LNCaP clone FGC (cell line): ENCODE results near the gene ATXN1.
"Not testable (repeated sequence)": the region's sequence is repeated elsewhere in the genome, so short reads cannot be mapped to it uniquely, and the experiment has no call there.

Source experiments
- DNase-seq: peaks from one replicate; pipeline ENCODE4 v3.0.0-alpha.2; 2011; ENCODE audit warnings: low read depth
- H3K4me3 ChIP-seq: 2 replicates; pipeline ENCODE4 v1.5.1; 2011; ENCODE audit warnings: mild to moderate bottlenecking, low read depth, low read length, control low read depth
- CTCF ChIP-seq: IDR thresholded peaks from 2 replicates; pipeline ENCODE4 v1.5.1; 2012; ENCODE audit warnings: mild to moderate bottlenecking; ENCODE audit not compliant: control insufficient read depth, insufficient read depth; ENCODE audit errors: extremely low read depth

The ATXN1 gene

GRCh38 chr6:16705081-16705993 lies 55.9 kb downstream of the ATXN1 start:
- H3K4me3 ChIP-seq: no peak overlapping the region
- TF ChIP-seq CTCF: no peak
- DNase-seq: no peak

- no peak overlapping the region for H3K4me3 ChIP-seq
- no peak for TF ChIP-seq CTCF
- no peak for DNase-seq
Measured at GRCh38 chr6:16704401-16705045, 56.7 kb downstream of the ATXN1 start.

- not testable (repeated sequence) for DNase-seq, H3K4me3 ChIP-seq
Measured at GRCh38 chr6:16702627-16703378, 58.5 kb downstream of the ATXN1 start.

DNA sequence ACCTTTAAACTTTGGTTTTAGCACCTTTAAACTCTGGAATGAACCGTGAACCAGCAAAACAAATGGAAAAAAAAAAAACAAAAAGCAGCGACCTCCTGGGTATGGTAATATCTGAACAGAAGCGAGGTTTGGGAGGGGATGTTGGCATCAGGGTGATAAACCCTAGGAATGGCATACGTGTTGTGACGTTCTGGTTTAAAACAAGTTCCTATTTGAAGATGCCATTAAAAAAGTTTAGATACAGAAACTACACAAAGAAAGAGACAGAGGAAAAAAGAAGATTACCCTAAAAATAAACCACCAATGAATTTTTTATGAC lies 60.4 kb downstream of the ATXN1 start:
- TF ChIP-seq CTCF: no peak
- DNase-seq: no peak
- H3K4me3 ChIP-seq: no peak overlapping the region

- DNase-seq: no peak
- H3K4me3 ChIP-seq: no peak overlapping the region
- no peak for TF ChIP-seq CTCF
Measured at GRCh38 chr6:16700202-16700915, 60.9 kb downstream of the ATXN1 start.

- H3K4me3 ChIP-seq: no peak overlapping the region
- no peak for TF ChIP-seq CTCF
- DNase-seq: no peak
Measured at GRCh38 chr6:16698997-16699868, 62.0 kb downstream of the ATXN1 start.
